T-cell (primary cell): Measurements from ENCODE around the gene SMIM9. TPM values are rescaled to one million over a fixed set of nuclear protein-coding genes. Genes with fewer than 3 reads are reported as not detected.

ENCODE experiments used
- ATAC-seq, 4 experiments: fragments of 200-7000 bp in 3 of 4; fragments of 150-1000 bp in 1 of 4; cut with Tn5 transposase; replicated peaks in 1 of 4; 1 replicate in 3 of 4; 2 replicates in 1 of 4; pipeline ENCODE4 v1.10.0; 2021; ENCODE audit warnings: moderate library complexity in 3 of 4, mild to moderate bottlenecking in 2 of 4, moderate number of reproducible peaks in 1 of 4
- CTCF ChIA-PET, 2 donors: fragments of 300-600 bp; sonication (Branson Sonifier 250); formaldehyde crosslinking; loops; one replicate each; lab custom pipeline; 2022; ENCODE audit warnings: antibody characterized with exemption in 2 of 2; lab: Charles Lee
- POLR2A ChIA-PET, 2 donors: fragments of 300-600 bp; sonication (Branson Sonifier 250); formaldehyde crosslinking; loops; one replicate each; lab custom pipeline; 2022; ENCODE audit warnings: antibody characterized with exemption in 2 of 2; lab: Charles Lee
- DNase-seq, 35 experiments: peaks; one replicate each; pipeline versions ENCODE4 v3.0.0 to v3.0.0-alpha.2; 2013 to 2023
- H3K27ac ChIP-seq: one replicate; pipeline ENCODE4 v1.5.1; 2013; ENCODE audit warnings: low read length
- H3K27me3 ChIP-seq, 2 experiments: replicated peaks in 1 of 2; 1 replicate in 1 of 2; 2 replicates in 1 of 2; pipeline versions ENCODE4 v1.6.1 to v1.7.0; 2013; ENCODE audit warnings: low read length in 1 of 2, mixed read lengths in 1 of 2; ENCODE audit not compliant: control insufficient read depth in 2 of 2, insufficient read depth in 2 of 2; ENCODE audit errors: extremely low read depth in 1 of 2
- H3K36me3 ChIP-seq, 2 donors: 1 replicate in 1 of 2; 2 replicates in 1 of 2; pipeline versions ENCODE4 v1.6.1 to v1.7.0; 2013; ENCODE audit warnings: low read length in 1 of 2; ENCODE audit not compliant: control insufficient read depth in 2 of 2, insufficient read depth in 1 of 2; ENCODE audit errors: extremely low read depth in 1 of 2
- H3K4me1 ChIP-seq, 2 experiments: 1 replicate in 1 of 2; 2 replicates in 1 of 2; pipeline versions ENCODE4 v1.6.1 to v1.7.0; 2013; ENCODE audit warnings: low read length in 2 of 2, mixed read lengths in 1 of 2; ENCODE audit not compliant: insufficient read depth in 2 of 2, control insufficient read depth in 1 of 2; ENCODE audit errors: extremely low read depth in 1 of 2
- H3K4me3 ChIP-seq, 2 donors: 1 replicate in 1 of 2; 2 replicates in 1 of 2; pipeline versions ENCODE4 v1.5.1 to v1.7.0; 2013; ENCODE audit warnings: mild to moderate bottlenecking in 2 of 2, low read length in 1 of 2, moderate library complexity in 1 of 2; ENCODE audit not compliant: control insufficient read depth in 1 of 2; ENCODE audit errors: extremely low read depth in 1 of 2
- H3K9me3 ChIP-seq: 2 replicates; pipeline ENCODE4 v1.7.0; 2013
- H3K27ac Mint-ChIP-seq, 2 donors: one replicate each; pipeline ENCODE4 v1.8.0; 2020 to 2021; ENCODE audit warnings: mild to moderate bottlenecking in 2 of 2, mixed read lengths in 2 of 2
- H3K27me3 Mint-ChIP-seq, 2 donors: one replicate each; pipeline ENCODE4 v1.8.0; 2021 to 2022; ENCODE audit warnings: mixed read lengths in 2 of 2
- H3K36me3 Mint-ChIP-seq: one replicate; pipeline ENCODE4 v1.8.0; 2021; ENCODE audit warnings: mixed read lengths
- H3K4me1 Mint-ChIP-seq, 3 donors: one replicate each; pipeline ENCODE4 v1.8.0; 2020 to 2022; ENCODE audit warnings: mixed read lengths in 3 of 3, mild to moderate bottlenecking in 1 of 3
- H3K4me3 Mint-ChIP-seq, 3 donors: one replicate each; pipeline ENCODE4 v1.8.0; 2020 to 2022; ENCODE audit warnings: mild to moderate bottlenecking in 3 of 3, mixed read lengths in 3 of 3, moderate library complexity in 3 of 3
- H3K9me3 Mint-ChIP-seq, 3 donors: one replicate each; pipeline ENCODE4 v1.8.0; 2020 to 2022; ENCODE audit warnings: mixed read lengths in 3 of 3
- WGBS: methylation state at CpG from one replicate; pipeline ENCODE4 v1.1.5; 2013; ENCODE audit warnings: missing lambda C conversion rate; ENCODE audit not compliant: insufficient coverage; 5-methylcytosine and 5-hydroxymethylcytosine counted together
- total RNA-seq, 35 experiments: library from RNA in 6 of 35; stranded (reverse) in 6 of 35; fragments of 120-200 nt in 1 of 35; gene quantifications; one replicate each; pipeline versions ENCODE4 v1.2.1 to v1.2.4 and lab custom pipeline; 2013 to 2026

Gene SMIM9
- total RNA-seq, 5 donors from 2014 or later (not counting 1 experiment from before 2014, with no cell fraction given): not detected

DNA sequence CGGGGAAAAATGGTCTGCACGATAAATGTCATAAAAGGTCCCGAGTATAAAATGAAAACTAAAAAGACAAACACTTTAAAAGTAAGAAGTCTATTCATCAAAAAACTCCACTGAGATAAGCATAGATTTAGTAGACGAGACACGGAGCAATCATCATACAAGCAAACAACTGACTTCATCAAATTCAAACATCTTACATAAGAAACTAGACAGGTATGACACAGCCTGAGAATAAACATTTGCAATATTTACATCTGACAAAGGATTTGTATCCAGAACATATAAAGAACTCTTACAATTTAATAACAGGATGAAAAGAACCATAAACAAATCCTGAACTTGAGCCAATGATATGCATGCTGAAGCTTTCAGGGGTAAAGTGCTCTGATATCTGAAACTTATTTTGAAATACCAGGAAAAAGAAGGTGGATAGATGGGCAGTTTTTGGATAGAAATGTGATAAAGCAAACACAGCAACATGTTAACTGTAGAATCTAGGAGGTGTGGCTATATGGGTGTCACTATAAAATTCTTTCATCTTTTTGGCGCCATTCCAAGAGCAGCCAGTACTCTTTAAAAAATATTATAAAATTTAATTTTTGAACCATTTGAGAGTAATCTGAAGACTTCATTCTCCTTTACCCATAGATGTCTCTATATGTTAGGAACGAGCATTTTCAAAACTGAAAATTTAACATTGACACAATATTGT lies 41.2 kb downstream of the SMIM9 start:
- POLR2A ChIA-PET: no interaction called here
- WGBS: no CpG with 5 or more reads among the region's 7 CpGs
- no peaks in the 10 kb centered on the region for H3K27me3 ChIP-seq
- Mint-ChIP-seq H3K27me3 (peaks cover 0 to 8% of the 10 kb centered on the region in 2 donors), H3K36me3 (peaks cover 9% of the 10 kb centered on the region), H3K4me3 (no peak overlapping the region), H3K9me3 (no peaks in the 10 kb centered on the region), H3K4me1 (peaks cover 0 to 5% (median 0%) of the 10 kb centered on the region in 3 donors), H3K27ac (no peak overlapping the region)
- H3K4me1 ChIP-seq: no peaks in the 10 kb centered on the region
- ATAC-seq (no peak), DNase-seq (no peak)
- CTCF ChIA-PET: interaction anchor here in 1 of 2 donors (0.5 kb wide), 1 partner anchor 289 kb away, joined by 3 read pairs; no protein-coding TSS in a partner anchor
- H3K4me3 ChIP-seq: no peak overlapping the region
- no peak overlapping the region for H3K27ac ChIP-seq
- H3K36me3 ChIP-seq: no peaks in the 10 kb centered on the region
- no peaks in the 10 kb centered on the region for H3K9me3 ChIP-seq

DNA sequence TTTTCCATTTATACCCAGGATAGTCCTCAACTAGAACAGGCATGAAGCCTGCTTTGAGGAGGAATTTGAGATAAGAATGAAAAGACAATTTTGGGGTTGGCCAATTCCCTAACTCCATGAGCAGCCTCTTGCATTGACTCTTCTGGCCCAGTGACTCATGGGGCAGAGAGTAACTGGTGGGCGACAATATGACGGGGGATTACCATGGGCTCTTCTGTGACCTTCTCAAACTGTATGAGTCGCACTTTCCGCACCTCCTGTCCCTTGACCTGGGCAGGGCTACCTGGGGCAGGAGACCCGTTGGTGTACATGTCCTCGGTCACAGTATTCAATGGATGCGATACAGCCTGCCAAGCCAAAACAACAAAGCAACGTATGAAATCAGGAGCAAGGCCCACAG lies 42.5 kb downstream of the SMIM9 start:
- WGBS: 89% methylated on average over 3 of the region's 8 CpGs
- no peaks in the 10 kb centered on the region for H3K4me1 ChIP-seq
- ATAC-seq: no peak

DNA sequence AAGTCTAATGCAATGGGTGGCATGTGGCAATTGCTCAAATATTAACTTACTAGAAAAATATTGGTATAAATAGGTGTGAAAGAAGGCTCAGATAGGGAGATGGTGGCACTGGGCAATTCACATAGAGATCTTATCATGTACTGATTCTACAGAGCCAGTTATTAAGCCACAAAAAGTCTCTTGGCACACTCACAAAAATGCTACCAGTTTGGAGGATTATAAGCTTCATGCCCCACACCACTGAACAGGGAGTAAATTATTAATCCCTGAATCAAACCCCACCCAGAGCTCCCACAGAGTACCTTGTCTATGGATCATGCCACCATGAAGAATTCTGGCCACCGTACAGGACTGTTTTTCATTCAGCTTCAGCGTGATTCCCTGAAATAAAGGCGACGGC lies 43.0 kb downstream of the SMIM9 start:
- H3K9me3 ChIP-seq: no peaks in the 10 kb centered on the region
- CTCF ChIA-PET: interaction anchor here in 1 of 2 donors (0.5 kb wide), 1 partner anchor 1127 kb away, joined by 3 read pairs; no protein-coding TSS in a partner anchor
- Mint-ChIP-seq H3K27me3 (peaks cover 0 to 8% of the 10 kb centered on the region in 2 donors), H3K4me3 (no peak overlapping the region), H3K9me3 (no peaks in the 10 kb centered on the region), H3K4me1 (peaks cover 0 to 2% (median 0%) of the 10 kb centered on the region in 3 donors), H3K36me3 (peaks cover 9% of the 10 kb centered on the region), H3K27ac (no peak overlapping the region)
- no peaks in the 10 kb centered on the region for H3K4me1 ChIP-seq
- POLR2A ChIA-PET: no interaction called here
- no peak overlapping the region for H3K4me3 ChIP-seq
- ATAC-seq (no peak), DNase-seq (no peak)
- no CpG with 5 or more reads among the region's 4 CpGs for WGBS
- no peaks in the 10 kb centered on the region for H3K27me3 ChIP-seq
- H3K27ac ChIP-seq: no peak overlapping the region
- no peaks in the 10 kb centered on the region for H3K36me3 ChIP-seq

More for the DNA sequence above, 42.5 kb downstream of the SMIM9 start:
- Mint-ChIP-seq H3K9me3 (no peaks in the 10 kb centered on the region), H3K36me3 (peaks cover 9% of the 10 kb centered on the region), H3K27ac (no peak overlapping the region), H3K4me3 (no peak overlapping the region), H3K27me3 (peaks cover 0 to 8% of the 10 kb centered on the region in 2 donors), H3K4me1 (peaks cover 0 to 2% (median 0%) of the 10 kb centered on the region in 3 donors)
- DNase-seq: no peak
- Histone ChIP-seq H3K27ac (no peak overlapping the region), H3K4me3 (no peak overlapping the region), H3K9me3 (no peaks in the 10 kb centered on the region), H3K36me3 (no peaks in the 10 kb centered on the region), H3K27me3 (no peaks in the 10 kb centered on the region)
- ChIA-PET CTCF (interaction anchor here in 1 of 2 donors (0.5 kb wide), 1 partner anchor 1127 kb away, joined by 3 read pairs; no protein-coding TSS in a partner anchor), POLR2A (no interaction called here)

DNA sequence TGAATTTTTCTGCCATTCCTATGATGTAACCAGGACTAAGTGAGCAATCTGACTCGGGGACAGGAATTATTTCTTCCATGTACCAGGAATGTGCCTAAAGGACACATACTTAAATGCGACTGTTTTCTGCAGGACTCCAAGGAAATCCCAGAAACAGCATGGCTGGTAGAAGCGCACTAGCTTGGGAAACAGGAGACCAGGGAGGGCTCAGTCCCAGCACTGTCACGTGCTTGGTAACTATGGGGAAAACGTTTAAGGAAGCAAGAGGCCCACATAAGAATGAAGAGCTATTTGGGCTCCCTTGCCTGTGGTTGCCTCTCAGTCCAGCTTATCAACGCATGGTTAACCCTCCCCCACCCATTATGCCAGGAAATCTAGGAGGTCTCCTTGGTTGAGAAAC lies 48.7 kb downstream of the SMIM9 start:
- DNase-seq (no peak), ATAC-seq (no peak)
- no peak overlapping the region for H3K27ac ChIP-seq
- no peak overlapping the region for H3K4me3 ChIP-seq
- CTCF ChIA-PET: no interaction called here
- peaks cover 16% of the 10 kb centered on the region for H3K36me3 Mint-ChIP-seq
- peaks cover 0 to 6% of the 10 kb centered on the region in 2 donors for H3K27me3 Mint-ChIP-seq
- POLR2A ChIA-PET: no interaction called here
- no peak overlapping the region for H3K4me3 Mint-ChIP-seq
- H3K27me3 ChIP-seq: no peaks in the 10 kb centered on the region
- H3K4me1 Mint-ChIP-seq: peaks cover 12 to 15% (median 13%) of the 10 kb centered on the region in 3 donors
- WGBS: 67% methylated on average over 1 of the region's 6 CpGs
- peaks cover 0 to 4% of the 10 kb centered on the region in 2 experiments for H3K4me1 ChIP-seq
- H3K9me3 ChIP-seq: no peaks in the 10 kb centered on the region
- peaks cover 0 to 2% of the 10 kb centered on the region in 2 donors for H3K36me3 ChIP-seq
- no peak overlapping the region for H3K27ac Mint-ChIP-seq
- H3K9me3 Mint-ChIP-seq: no peaks in the 10 kb centered on the region

DNA sequence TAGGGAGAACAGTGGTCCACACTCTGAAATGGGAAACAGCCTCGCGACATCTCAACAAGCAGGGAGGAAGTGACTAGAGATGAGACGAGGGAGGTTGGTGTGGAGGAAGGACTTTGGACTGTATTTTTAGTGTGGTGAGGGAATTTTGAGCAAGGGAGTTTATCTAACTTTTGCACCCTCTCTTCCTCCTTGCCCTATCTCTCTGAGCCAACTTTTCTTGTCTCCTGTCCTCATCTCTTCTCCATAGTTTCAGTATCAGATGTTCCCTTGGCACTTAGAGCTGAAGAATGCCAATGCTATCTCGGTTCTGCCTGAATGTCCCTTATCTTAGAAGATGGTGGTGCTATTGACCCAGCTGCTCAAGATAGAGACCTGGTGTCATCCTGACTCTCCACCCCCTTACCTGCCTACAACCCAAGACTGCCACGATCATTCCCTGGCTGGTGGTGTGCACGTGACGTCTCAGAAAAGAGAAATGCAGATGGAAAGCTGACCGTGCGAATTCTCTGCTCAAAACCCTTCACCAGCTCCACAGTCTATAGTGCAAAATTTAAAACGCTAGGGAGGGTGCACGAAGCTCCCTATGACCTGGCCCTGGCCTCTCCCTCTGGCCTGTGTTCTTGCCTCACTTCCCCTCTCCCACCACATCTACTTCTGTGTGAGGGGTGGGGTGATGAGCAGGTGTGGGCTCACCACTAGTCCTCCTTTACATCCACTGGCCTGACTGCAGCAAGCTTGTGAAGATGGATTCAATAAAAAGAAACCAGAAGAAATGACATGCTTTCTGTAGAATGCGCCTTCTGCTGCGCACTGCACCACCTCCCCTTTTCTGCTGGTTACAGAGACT lies 50.1 kb downstream of the SMIM9 start:
- peak overlapping the region; percentile 77 to 82 for H3K27ac Mint-ChIP-seq
- Histone ChIP-seq H3K36me3 (peaks cover 0 to 2% of the 10 kb centered on the region in 2 donors), H3K27me3 (no peaks in the 10 kb centered on the region), H3K4me3 (peak overlapping the region; percentile 7 to 19), H3K27ac (no peak overlapping the region), H3K9me3 (no peaks in the 10 kb centered on the region), H3K4me1 (peaks cover 0 to 4% of the 10 kb centered on the region in 2 experiments)
- peaks cover 10% of the 10 kb centered on the region for H3K36me3 Mint-ChIP-seq
- peak overlapping the region; percentile 66 to 81 (median 77) for H3K4me3 Mint-ChIP-seq
- H3K27me3 Mint-ChIP-seq: peaks cover 0 to 6% of the 10 kb centered on the region in 2 donors
- POLR2A ChIA-PET: no interaction called here
- DNase-seq (no peak), ATAC-seq (peak in 1 of 4 experiments; percentile 39)
- H3K4me1 Mint-ChIP-seq: peaks cover 12 to 15% (median 13%) of the 10 kb centered on the region in 3 donors
- H3K9me3 Mint-ChIP-seq: no peaks in the 10 kb centered on the region
- CTCF ChIA-PET: interaction anchor here in 1 of 2 donors (0.6 kb wide), 1 partner anchor 239 kb away, joined by 5 read pairs; no protein-coding TSS in a partner anchor
- WGBS: 62% methylated on average over 4 of the region's 13 CpGs

DNA sequence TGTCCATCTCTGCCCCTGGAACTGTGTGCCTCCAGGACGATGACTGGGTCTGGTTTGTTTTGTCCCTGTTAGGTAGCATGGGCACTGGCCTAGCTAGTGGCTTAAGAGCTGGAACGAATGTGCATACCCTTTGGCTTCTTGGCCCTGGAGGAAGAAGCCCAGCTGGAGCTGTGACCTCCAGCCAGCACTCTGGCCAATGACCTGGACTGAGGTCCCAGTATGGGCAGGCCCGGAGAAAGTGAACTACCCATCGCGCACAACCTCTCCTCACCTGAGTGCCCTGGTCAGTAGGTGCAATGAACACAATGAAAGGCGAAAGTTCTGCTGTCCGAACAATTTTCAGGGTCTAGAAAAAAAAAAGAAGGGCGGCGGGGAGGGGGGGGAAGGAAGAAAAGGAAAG lies 53.5 kb downstream of the SMIM9 start:
- H3K27ac Mint-ChIP-seq: no peak overlapping the region
- H3K9me3 Mint-ChIP-seq: no peaks in the 10 kb centered on the region
- ChIA-PET CTCF (interaction anchor here in 1 of 2 donors (0.5 kb wide), 1 partner anchor 306 kb away, joined by 4 read pairs; no protein-coding TSS in a partner anchor), POLR2A (no interaction called here)
- no peak overlapping the region for H3K4me3 ChIP-seq
- H3K36me3 ChIP-seq: peaks cover 2 to 14% of the 10 kb centered on the region in 2 donors
- H3K27ac ChIP-seq: no peak overlapping the region
- H3K4me1 Mint-ChIP-seq: peaks cover 12 to 17% (median 13%) of the 10 kb centered on the region in 3 donors
- H3K4me1 ChIP-seq: peaks cover 0 to 4% of the 10 kb centered on the region in 2 experiments
- H3K27me3 ChIP-seq: no peaks in the 10 kb centered on the region
- DNase-seq (no peak), ATAC-seq (no peak)
- no peaks in the 10 kb centered on the region for H3K9me3 ChIP-seq
- H3K4me3 Mint-ChIP-seq: no peak overlapping the region
- 92% methylated on average over 2 of the region's 9 CpGs for WGBS
- peaks cover 0 to 13% of the 10 kb centered on the region in 2 donors for H3K27me3 Mint-ChIP-seq
- peaks cover 16% of the 10 kb centered on the region for H3K36me3 Mint-ChIP-seq
